Measurements from ENCODE around the gene PLEKHH3.

Gene PLEKHH3

GRCh38 chr17:42676424-42677011, at the start of gene PLEKHH3:
Gene PLEKHH3 (minus strand): TSS chr17:42676994. CDS start chr17:42676563, 431 bp downstream.
- peak; percentile 32 for DNase-seq

- DNase-seq, result no peak
These were observed 48.3 kb upstream of the PLEKHH3 start for GRCh38 chr17:42725143-42725542.

- no peak for DNase-seq
These were observed 46.8 kb upstream of the PLEKHH3 start for GRCh38 chr17:42723636-42724035.

- peak; percentile 47 for DNase-seq
These were observed 44.3 kb upstream of the PLEKHH3 start for GRCh38 chr17:42720996-42721583.

GRCh38 chr17:42709561-42709960, 32.8 kb upstream of the PLEKHH3 start:
- no peak for DNase-seq

GRCh38 chr17:42708588-42708987, 31.8 kb upstream of the PLEKHH3 start:
- no peak for DNase-seq

- no peak for DNase-seq
These were observed 29.9 kb upstream of the PLEKHH3 start for GRCh38 chr17:42706732-42707131.

- no peak for DNase-seq
These were observed 28.2 kb upstream of the PLEKHH3 start for GRCh38 chr17:42704837-42705494.

GRCh38 chr17:42704490-42704836, 27.7 kb upstream of the PLEKHH3 start:
- DNase-seq, result no peak

- DNase-seq, result no peak
These were observed 25.7 kb upstream of the PLEKHH3 start for GRCh38 chr17:42702446-42702845.

GRCh38 chr17:42700586-42701289, 23.9 kb upstream of the PLEKHH3 start:
- DNase-seq, result no peak

- DNase-seq, result no peak
These were observed 22.6 kb upstream of the PLEKHH3 start for GRCh38 chr17:42699415-42699740.

- no peak for DNase-seq
These were observed 22.1 kb upstream of the PLEKHH3 start for GRCh38 chr17:42698736-42699414.

- no peak for DNase-seq
These were observed 20.5 kb upstream of the PLEKHH3 start for GRCh38 chr17:42697108-42697811.

GRCh38 chr17:42695500-42695899, 18.7 kb upstream of the PLEKHH3 start:
- DNase-seq, result no peak

- DNase-seq, result no peak
These were observed 17.7 kb upstream of the PLEKHH3 start for GRCh38 chr17:42694524-42694923.

GRCh38 chr17:42692489-42692888, 15.7 kb upstream of the PLEKHH3 start:
- no peak for DNase-seq

- no peak for DNase-seq
These were observed 14.3 kb upstream of the PLEKHH3 start for GRCh38 chr17:42691021-42691545.

- no peak for DNase-seq
These were observed 13.8 kb upstream of the PLEKHH3 start for GRCh38 chr17:42690596-42690995.

- no peak for DNase-seq
These were observed 11.0 kb upstream of the PLEKHH3 start for GRCh38 chr17:42687707-42688320.

GRCh38 chr17:42686520-42687128, 9.8 kb upstream of the PLEKHH3 start:
- DNase-seq, result no peak

GRCh38 chr17:42685831-42686230, 9.0 kb upstream of the PLEKHH3 start:
- DNase-seq, result no peak

Measured in NCI-H1105 (cell line).